AG04449 (cell line): Measurements from ENCODE around the gene SND1.

Source experiments
- CTCF ChIA-PET: fragments of 350-600 bp; formaldehyde crosslinking; extraction: SDS; loops from one replicate; lab custom pipeline; 2021; ENCODE audit warnings: antibody characterized with exemption; lab: Yijun Ruan, JAX
- POLR2A ChIA-PET: fragments of 400-600, 350-600 bp; formaldehyde crosslinking; extraction: SDS; loops from one replicate; lab custom pipeline; 2020; ENCODE audit warnings: antibody characterized with exemption, inconsistent platforms; lab: Yijun Ruan, JAX
- DNase-seq: peaks from one replicate; pipeline ENCODE4 v3.0.0-alpha.2; 2010; ENCODE audit warnings: low read depth, low spot score
- H3K4me3 ChIP-seq: 2 replicates; pipeline ENCODE4 v1.5.1; 2011; ENCODE audit warnings: low read depth, mild to moderate bottlenecking, control low read depth, low read length
- CTCF ChIP-seq: IDR thresholded peaks from one replicate; pipeline ENCODE4 v1.5.1; 2011; ENCODE audit warnings: mild to moderate bottlenecking, moderate library complexity, low read length, control low read depth, inconsistent platforms; ENCODE audit not compliant: insufficient read depth; ENCODE audit errors: missing control alignments

Gene SND1

GRCh38 chr7:128032605-128033235, 380.7 kb downstream of the SND1 start:
- no peak for TF ChIP-seq CTCF
- H3K4me3 ChIP-seq = peak overlapping the region; percentile 53
- ChIA-PET POLR2A (no interaction called here), CTCF (interaction anchor here (1.0 to 1.7 kb wide), 8 partner anchors 8 to 177 kb away, joined by 3 to 6 read pairs (median 4); no protein-coding TSS in a partner anchor)
- no peak for DNase-seq

GRCh38 chr7:128033246-128033645, 381.3 kb downstream of the SND1 start:
- ChIA-PET CTCF (interaction anchor here (1.0 to 1.7 kb wide), 8 partner anchors 8 to 176 kb away, joined by 3 to 6 read pairs (median 4); no protein-coding TSS in a partner anchor), POLR2A (no interaction called here)
- no peak overlapping the region for H3K4me3 ChIP-seq
- no peak for DNase-seq
- TF ChIP-seq CTCF = no peak

- TF ChIP-seq CTCF = no peak
- POLR2A ChIA-PET = no interaction called here
- no peak for DNase-seq
- no peak overlapping the region for H3K4me3 ChIP-seq
- CTCF ChIA-PET = interaction anchor here (0.7 to 3.2 kb wide), 12 partner anchors 10 to 326 kb away, joined by 3 to 28 read pairs (median 4); no protein-coding TSS in a partner anchor
Measured at GRCh38 chr7:128034825-128035224, 382.8 kb downstream of the SND1 start.

GRCh38 chr7:128035712-128036111, 383.7 kb downstream of the SND1 start:
- TF ChIP-seq CTCF = peak; percentile 46
- H3K4me3 ChIP-seq = no peak overlapping the region
- no peak for DNase-seq
- ChIA-PET CTCF (interaction anchor here (0.7 to 3.2 kb wide), 12 partner anchors 8 to 319 kb away, joined by 3 to 28 read pairs (median 3); no protein-coding TSS in a partner anchor), POLR2A (no interaction called here)

- POLR2A ChIA-PET = no interaction called here
- CTCF ChIA-PET = interaction anchor here (0.9 to 3.2 kb wide), 10 partner anchors 8 to 329 kb away, joined by 3 to 28 read pairs (median 3); no protein-coding TSS in a partner anchor
- TF ChIP-seq CTCF = no peak
- no peak overlapping the region for H3K4me3 ChIP-seq
- DNase-seq = no peak
Measured at GRCh38 chr7:128036226-128036940, 384.4 kb downstream of the SND1 start.

GRCh38 chr7:128037081-128037480, 385.1 kb downstream of the SND1 start:
- DNase-seq = no peak
- TF ChIP-seq CTCF = no peak
- POLR2A ChIA-PET = no interaction called here
- H3K4me3 ChIP-seq = no peak overlapping the region
- CTCF ChIA-PET = interaction anchor here (1.1 to 3.2 kb wide), 3 partner anchors 11 to 330 kb away, joined by 3 to 28 read pairs (median 3); no protein-coding TSS in a partner anchor
